KMS-11 (cell line): ENCODE data around the gene SHPK.

Source experiments
- H2AFZ ChIP-seq: fragments of 200-600 bp; sonication (generic); 2 replicates; pipeline ENCODE4 v1.6.1; 2016; ENCODE audit warnings: antibody characterized with exemption, mixed run types, low read depth
- H3K27ac ChIP-seq: fragments of 200-600 bp; sonication (generic); 2 replicates; pipeline ENCODE4 v1.6.1; 2016; ENCODE audit warnings: mild to moderate bottlenecking, mixed run types
- H3K27me3 ChIP-seq: fragments of 200-600 bp; sonication (generic); 2 replicates; pipeline ENCODE4 v1.6.1; 2017; ENCODE audit warnings: mild to moderate bottlenecking, low read depth, mixed run types, moderate library complexity; ENCODE audit not compliant: insufficient read depth
- H3K36me3 ChIP-seq: fragments of 200-600 bp; sonication (generic); 2 replicates; pipeline ENCODE4 v1.6.1; 2017; ENCODE audit warnings: mild to moderate bottlenecking, mixed run types; ENCODE audit not compliant: insufficient read depth
- H3K4me1 ChIP-seq: fragments of 200-600 bp; sonication (generic); 2 replicates; pipeline ENCODE4 v1.6.1; 2016; ENCODE audit warnings: mild to moderate bottlenecking, low read depth, mixed run types; ENCODE audit not compliant: poor library complexity, severe bottlenecking
- H3K4me2 ChIP-seq: fragments of 200-600 bp; sonication (generic); 2 replicates; pipeline ENCODE4 v1.7.0; 2016; ENCODE audit warnings: mild to moderate bottlenecking, mixed run types
- H3K4me3 ChIP-seq: fragments of 200-600 bp; sonication (generic); IDR thresholded peaks from 2 replicates; pipeline ENCODE4 v1.6.1; 2017; ENCODE audit warnings: low read depth, low read length, mixed read lengths; ENCODE audit not compliant: insufficient read depth
- H3K79me2 ChIP-seq: fragments of 200-600 bp; sonication (generic); 2 replicates; pipeline ENCODE4 v1.6.1; 2016; ENCODE audit warnings: low read depth, mixed run types; ENCODE audit not compliant: insufficient read depth
- H3K9ac ChIP-seq: fragments of 200-600 bp; sonication (generic); 2 replicates; pipeline ENCODE4 v1.6.1; 2016; ENCODE audit warnings: mild to moderate bottlenecking, mixed run types
- H4K20me1 ChIP-seq: fragments of 200-600 bp; sonication (generic); 2 replicates; pipeline ENCODE4 v1.6.1; 2016; ENCODE audit warnings: mild to moderate bottlenecking, mixed run types; ENCODE audit not compliant: insufficient read depth
- CTCF ChIP-seq: fragments of 200-600 bp; sonication (generic); conservative IDR thresholded peaks from 2 replicates; pipeline ENCODE4 v1.6.1; 2017; ENCODE audit warnings: low read depth, mild to moderate bottlenecking, antibody characterized with exemption, low read length, moderate library complexity, mixed read lengths

SHPK gene

GRCh38 chr17:3573246-3574100 lies 62.6 kb downstream of the SHPK start:
- Histone ChIP-seq H3K4me2 (no peak overlapping the region), H3K4me1 (no peaks in the 10 kb centered on the region), H3K4me3 (no peak overlapping the region), H3K79me2 (no peaks in the 10 kb centered on the region), H3K9ac (no peak overlapping the region), H3K27ac (no peak overlapping the region), H3K36me3 (no peaks in the 10 kb centered on the region), H2AFZ (no peak overlapping the region), H3K27me3 (no peaks in the 10 kb centered on the region), H4K20me1 (no peaks in the 10 kb centered on the region)
- TF ChIP-seq CTCF, result no peak

GRCh38 chr17:3572231-3572630 lies 63.8 kb downstream of the SHPK start:
- Histone ChIP-seq H4K20me1 (no peaks in the 10 kb centered on the region), H3K27ac (no peak overlapping the region), H3K36me3 (no peaks in the 10 kb centered on the region), H3K4me2 (no peak overlapping the region), H3K4me3 (no peak overlapping the region), H3K79me2 (no peaks in the 10 kb centered on the region), H3K9ac (no peak overlapping the region), H3K27me3 (no peaks in the 10 kb centered on the region), H3K4me1 (no peaks in the 10 kb centered on the region), H2AFZ (no peak overlapping the region)
- TF ChIP-seq CTCF, result no peak

- no peaks in the 10 kb centered on the region for H3K27me3 ChIP-seq
- no peak overlapping the region for H3K27ac ChIP-seq
- H3K79me2 ChIP-seq, result no peaks in the 10 kb centered on the region
- H3K4me1 ChIP-seq, result no peaks in the 10 kb centered on the region
- H3K9ac ChIP-seq, result no peak overlapping the region
- no peak overlapping the region for H2AFZ ChIP-seq
- no peak overlapping the region for H3K4me2 ChIP-seq
- H3K36me3 ChIP-seq, result no peaks in the 10 kb centered on the region
- no peaks in the 10 kb centered on the region for H4K20me1 ChIP-seq
- TF ChIP-seq CTCF, result no peak
- no peak overlapping the region for H3K4me3 ChIP-seq
Observed at GRCh38 chr17:3571043-3571900, 64.8 kb downstream of the SHPK start.

GRCh38 chr17:3569534-3570137 lies 66.4 kb downstream of the SHPK start:
- Histone ChIP-seq H4K20me1 (no peaks in the 10 kb centered on the region), H3K27ac (no peak overlapping the region), H3K9ac (no peak overlapping the region), H3K79me2 (no peaks in the 10 kb centered on the region), H3K36me3 (no peaks in the 10 kb centered on the region), H2AFZ (no peak overlapping the region), H3K27me3 (no peaks in the 10 kb centered on the region), H3K4me2 (no peak overlapping the region), H3K4me3 (no peak overlapping the region), H3K4me1 (no peaks in the 10 kb centered on the region)
- TF ChIP-seq CTCF, result no peak
